Upper lobe of left lung (tissue), 6 donors: ENCODE results near the gene RPA1. TPM values are rescaled to one million over a fixed set of nuclear protein-coding genes. Genes with fewer than 3 reads are reported as not detected.

Source experiments
- ATAC-seq, 2 donors: fragments of 200-7000 bp; cut with Tn5 transposase; one replicate each; pipeline ENCODE4 v1.9.1; 2022; ENCODE audit warnings: mild to moderate bottlenecking in 2 of 2, moderate library complexity in 2 of 2; ENCODE audit not compliant: low FRiP score in 2 of 2
- DNase-seq, 2 donors: peaks; one replicate each; pipeline ENCODE4 v3.0.0-alpha.2; 2019 to 2020
- H3K27ac ChIP-seq, 4 donors: fragments of 200-600 bp; sonication (generic); one replicate each; pipeline ENCODE4 v1.5.1; 2016 to 2019
- H3K27me3 ChIP-seq, 4 donors: fragments of 200-600 bp; sonication (generic); one replicate each; pipeline ENCODE4 v1.5.1; 2017 to 2019
- H3K36me3 ChIP-seq, 4 donors: fragments of 200-600 bp; sonication (generic); one replicate each; pipeline ENCODE4 v1.5.1; 2016 to 2019
- H3K4me1 ChIP-seq, 4 donors: fragments of 200-600 bp; sonication (generic); one replicate each; pipeline ENCODE4 v1.5.1; 2018 to 2019
- H3K4me3 ChIP-seq, 4 donors: fragments of 200-600 bp; sonication (generic); one replicate each; pipeline ENCODE4 v1.5.1; 2017 to 2019; ENCODE audit warnings: mild to moderate bottlenecking in 2 of 4, moderate library complexity in 1 of 4
- H3K9me3 ChIP-seq, 4 donors: fragments of 200-600 bp; sonication (generic); one replicate each; pipeline ENCODE4 v1.5.1; 2018 to 2019
- EP300 ChIP-seq, 4 donors: sonication (generic); formaldehyde crosslinking; IDR thresholded peaks; one replicate each; pipeline ENCODE4 v1.5.1; 2017; ENCODE audit warnings: antibody characterized with exemption in 4 of 4, control low read depth in 2 of 4
- POLR2A ChIP-seq, 4 donors: fragments of 450-650 bp; IDR thresholded peaks; one replicate each; pipeline ENCODE4 v1.5.1; 2016 to 2017; ENCODE audit warnings: antibody characterized with exemption in 4 of 4, mild to moderate bottlenecking in 2 of 4
- POLR2AphosphoS5 ChIP-seq, 2 donors: sonication (generic); formaldehyde crosslinking; IDR thresholded peaks; one replicate each; pipeline ENCODE4 v1.5.1; 2017; ENCODE audit warnings: antibody characterized with exemption in 2 of 2
- whole genome bisulfite sequencing, 2 donors: methylation state at CpG; one replicate each; pipeline ENCODE4 v1.1.5; 2017 to 2018; 5-methylcytosine and 5-hydroxymethylcytosine counted together
- total RNA-seq, 6 donors: library from RNA; depleted of rRNA in 4 of 6; stranded (reverse); fragments of >200 nt in 4 of 6; gene quantifications; one replicate each; pipeline versions ENCODE4 v1.1.0 to v1.2.1, GENCODE V29; 2016 to 2021
- TF ChIP-seq, protein P1 (sequence below), 6 experiments: fragments of 450-650 bp in 4 of 6; fragments of 200-600 bp in 2 of 6; sonication (generic) in 2 of 6; IDR thresholded peaks; one replicate each; pipeline ENCODE4 v1.5.1; 2016 to 2019; ENCODE audit warnings: antibody characterized with exemption in 6 of 6
- donor health status: DM: no; HTN: no; CAD: no; lungs with moderate emphysema.
- donor health status: DM: no; HTN: yes; CAD: no; lungs with severe emphysema.

The RPA1 gene
- total RNA-seq, 6 donors from 2014 or later, result 14.1 to 82.3 (median 24.8) TPM

DNA sequence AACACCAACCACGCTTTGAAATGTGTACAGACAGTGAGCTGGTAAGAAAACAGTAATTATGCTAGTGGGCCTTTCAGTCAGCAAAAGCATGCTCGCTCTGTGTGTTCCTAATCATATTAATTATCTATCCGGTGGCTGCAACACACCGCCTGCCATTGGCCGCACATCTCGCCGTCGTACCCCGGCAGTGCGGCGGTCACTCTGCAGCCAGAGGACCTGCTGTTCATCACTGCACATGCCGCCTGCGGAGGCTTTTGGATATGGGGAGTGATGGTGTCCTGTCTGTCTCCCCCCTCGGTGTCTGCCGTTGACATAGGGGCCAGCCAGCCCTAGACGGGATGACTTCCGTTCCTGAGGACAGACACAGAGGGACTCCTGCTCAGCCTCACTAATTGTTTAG is 68.5 kb downstream of the RPA1 start:
- H3K27ac ChIP-seq, result no peak overlapping the region
- 93 to 96% methylated on average over 16 to 17 of the region's 17 CpGs for WGBS, 2 donors
- no peaks in the 10 kb centered on the region for H3K9me3 ChIP-seq
- peaks cover 0 to 4% (median 0%) of the 10 kb centered on the region in 4 donors for H3K4me1 ChIP-seq
- H3K27me3 ChIP-seq, result no peaks in the 10 kb centered on the region
- peaks cover 7 to 54% (median 39%) of the 10 kb centered on the region in 4 donors for H3K36me3 ChIP-seq
- ATAC-seq (no peak), DNase-seq (no peak)
- H3K4me3 ChIP-seq, result no peak overlapping the region
- TF ChIP-seq POLR2A (IDR thresholded peaks at IDR 0.05), result no peak

GRCh38 chr17:1898872-1899271 is 69.1 kb downstream of the RPA1 start:
- TF ChIP-seq EP300 (IDR thresholded peaks at IDR 0.05), result no peak
- TF ChIP-seq, protein P1, sequence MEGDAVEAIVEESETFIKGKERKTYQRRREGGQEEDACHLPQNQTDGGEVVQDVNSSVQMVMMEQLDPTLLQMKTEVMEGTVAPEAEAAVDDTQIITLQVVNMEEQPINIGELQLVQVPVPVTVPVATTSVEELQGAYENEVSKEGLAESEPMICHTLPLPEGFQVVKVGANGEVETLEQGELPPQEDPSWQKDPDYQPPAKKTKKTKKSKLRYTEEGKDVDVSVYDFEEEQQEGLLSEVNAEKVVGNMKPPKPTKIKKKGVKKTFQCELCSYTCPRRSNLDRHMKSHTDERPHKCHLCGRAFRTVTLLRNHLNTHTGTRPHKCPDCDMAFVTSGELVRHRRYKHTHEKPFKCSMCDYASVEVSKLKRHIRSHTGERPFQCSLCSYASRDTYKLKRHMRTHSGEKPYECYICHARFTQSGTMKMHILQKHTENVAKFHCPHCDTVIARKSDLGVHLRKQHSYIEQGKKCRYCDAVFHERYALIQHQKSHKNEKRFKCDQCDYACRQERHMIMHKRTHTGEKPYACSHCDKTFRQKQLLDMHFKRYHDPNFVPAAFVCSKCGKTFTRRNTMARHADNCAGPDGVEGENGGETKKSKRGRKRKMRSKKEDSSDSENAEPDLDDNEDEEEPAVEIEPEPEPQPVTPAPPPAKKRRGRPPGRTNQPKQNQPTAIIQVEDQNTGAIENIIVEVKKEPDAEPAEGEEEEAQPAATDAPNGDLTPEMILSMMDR (IDR thresholded peaks at IDR 0.05), result no peak
- no peak for TF ChIP-seq POLR2AphosphoS5 (IDR thresholded peaks at IDR 0.05)
- no peak for TF ChIP-seq POLR2A (IDR thresholded peaks at IDR 0.05)
- Histone ChIP-seq H3K36me3 (peaks cover 7 to 49% (median 37%) of the 10 kb centered on the region in 4 donors), H3K27me3 (no peaks in the 10 kb centered on the region), H3K27ac (no peak overlapping the region), H3K9me3 (no peaks in the 10 kb centered on the region), H3K4me1 (peaks cover 0 to 4% (median 0%) of the 10 kb centered on the region in 4 donors), H3K4me3 (no peak overlapping the region)
- DNase-seq (no peak), ATAC-seq (no peak)
- WGBS, 2 donors, result 94 to 95% methylated on average over 9 to 12 of the region's 12 CpGs

DNA sequence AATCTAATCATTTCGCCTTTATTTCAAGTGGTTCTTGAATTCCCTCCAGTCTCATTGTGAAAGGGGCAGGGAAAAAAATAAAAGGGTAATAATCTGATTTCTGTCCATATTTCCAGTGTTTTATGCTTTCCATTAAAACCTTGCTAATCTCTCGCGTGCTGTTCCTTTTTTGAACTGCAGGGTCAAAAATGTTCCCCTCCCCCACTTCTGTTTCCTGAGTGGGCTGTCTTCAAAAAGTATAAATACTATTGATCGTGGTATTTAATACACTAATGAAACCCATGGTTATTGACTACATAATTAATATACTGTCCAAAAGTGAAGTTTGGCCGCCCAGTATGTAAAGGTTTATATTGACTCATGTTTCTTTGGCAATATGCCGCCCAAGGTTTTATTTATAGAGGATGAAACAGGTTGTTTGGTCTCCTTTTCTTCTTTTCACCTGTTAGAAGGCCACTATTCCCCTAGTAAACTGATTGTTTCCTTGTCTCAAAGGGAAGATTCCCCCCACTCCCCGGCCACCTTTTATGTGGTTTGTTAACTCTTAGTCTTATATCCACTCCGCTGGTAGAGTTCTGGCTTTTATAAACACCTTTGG is 69.7 kb downstream of the RPA1 start:
- ATAC-seq (no peak), DNase-seq (no peak)
- TF ChIP-seq POLR2AphosphoS5 (IDR thresholded peaks at IDR 0.05), result no peak
- TF ChIP-seq, protein P1 (IDR thresholded peaks at IDR 0.05), result peak in 1 of 6 experiments; percentile 20
- Histone ChIP-seq H3K36me3 (peaks cover 7 to 43% (median 34%) of the 10 kb centered on the region in 4 donors), H3K27me3 (no peaks in the 10 kb centered on the region), H3K27ac (no peak overlapping the region), H3K9me3 (no peaks in the 10 kb centered on the region), H3K4me3 (no peak overlapping the region), H3K4me1 (peaks cover 0 to under 1% (median 0%) of the 10 kb centered on the region in 4 donors)
- 91 to 92% methylated on average over 8 of the region's 8 CpGs for WGBS, 2 donors

- peaks cover 0 to 26% (median 8%) of the 10 kb centered on the region in 4 donors for H3K27me3 ChIP-seq
- H3K4me3 ChIP-seq, result no peak overlapping the region
- H3K27ac ChIP-seq, result no peak overlapping the region
- TF ChIP-seq, protein P1 (IDR thresholded peaks at IDR 0.05), result no peak
- TF ChIP-seq POLR2A (IDR thresholded peaks at IDR 0.05), result no peak
- no peak for TF ChIP-seq POLR2AphosphoS5 (IDR thresholded peaks at IDR 0.05)
- no peak for TF ChIP-seq EP300 (IDR thresholded peaks at IDR 0.05)
- no peaks in the 10 kb centered on the region for H3K36me3 ChIP-seq
- 64 to 68% methylated on average over 17 of the region's 17 CpGs for WGBS, 2 donors
- no peak for ATAC-seq
- H3K4me1 ChIP-seq, result peaks cover 9 to 11% (median 11%) of the 10 kb centered on the region in 4 donors
- H3K9me3 ChIP-seq, result no peaks in the 10 kb centered on the region
- DNase-seq, result no peak
Observed at GRCh38 chr17:1904273-1905182, 74.7 kb downstream of the RPA1 start.

DNA sequence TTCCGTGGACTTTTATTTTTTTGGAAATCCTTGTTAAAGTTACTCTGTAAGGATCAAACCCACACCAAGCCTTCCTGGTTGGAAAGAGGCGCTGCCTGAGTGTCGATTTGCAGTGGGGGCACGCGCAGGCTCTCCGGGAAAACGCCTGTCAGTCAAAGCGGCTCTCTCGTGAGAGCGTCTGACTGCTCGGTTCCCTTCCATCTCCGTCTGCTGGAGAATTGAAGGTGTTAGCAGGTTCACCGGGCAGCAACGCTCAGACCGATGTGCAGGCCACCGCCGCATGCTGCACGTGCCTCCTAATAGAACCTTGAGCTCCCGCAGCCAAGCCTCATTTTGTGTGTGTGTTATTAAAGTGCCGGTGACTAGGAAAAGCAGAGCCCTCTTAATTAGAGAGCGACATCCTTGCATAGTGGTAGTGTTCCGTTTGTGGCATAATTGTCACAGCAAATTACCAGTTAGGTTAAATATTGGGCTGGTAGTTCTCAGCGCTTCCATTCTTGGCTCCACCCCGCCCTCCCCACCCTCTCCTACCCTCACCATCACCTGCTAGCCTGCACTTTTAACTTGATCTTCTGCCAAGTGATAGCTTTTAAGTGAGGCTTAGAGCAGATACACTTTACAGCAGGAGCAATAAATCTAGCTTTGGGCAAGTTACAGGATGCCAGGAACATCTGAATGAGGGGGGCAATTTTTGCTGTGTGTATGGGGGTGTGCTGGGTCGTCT is 75.5 kb downstream of the RPA1 start:
- 23 to 25% methylated on average over 23 to 25 of the region's 25 CpGs for WGBS, 2 donors

More for the DNA sequence above, 75.5 kb downstream of the RPA1 start:
- H3K36me3 ChIP-seq, result no peaks in the 10 kb centered on the region
- TF ChIP-seq, protein P1 (IDR thresholded peaks at IDR 0.05), result no peak
- TF ChIP-seq POLR2AphosphoS5 (IDR thresholded peaks at IDR 0.05) (no peak), POLR2A (IDR thresholded peaks at IDR 0.05) (no peak), EP300 (IDR thresholded peaks at IDR 0.05) (no peak)
- DNase-seq (no peak), ATAC-seq (no peak)
- peaks cover 9 to 11% (median 11%) of the 10 kb centered on the region in 4 donors for H3K4me1 ChIP-seq
- H3K27me3 ChIP-seq, result peaks cover 0 to 30% (median 8%) of the 10 kb centered on the region in 4 donors
- no peak overlapping the region for H3K4me3 ChIP-seq
- no peak overlapping the region for H3K27ac ChIP-seq
- H3K9me3 ChIP-seq, result no peaks in the 10 kb centered on the region
